HepG2 (cell line): ENCODE results near the gene C6orf62. TPM values are rescaled to one million over a fixed set of nuclear protein-coding genes. Genes with fewer than 3 reads are reported as not detected.

Experiments used
- BORCS8-MEF2B ChIP-seq: sonication (generic); formaldehyde crosslinking; IDR thresholded peaks from 2 replicates; pipeline ENCODE4 v1.8.0; 2022; ENCODE audit warnings: mild to moderate bottlenecking, missing genetic modification reagents
- GLI4 ChIP-seq: sonication (generic); formaldehyde crosslinking; IDR thresholded peaks from 2 replicates; pipeline ENCODE4 v1.5.1; 2020; ENCODE audit warnings: missing genetic modification reagents, mild to moderate bottlenecking, moderate library complexity, borderline replicate concordance
- NR3C1 ChIP-seq: sonication (generic); formaldehyde crosslinking; IDR thresholded peaks from 2 replicates; pipeline ENCODE4 v1.4.0; 2020; ENCODE audit warnings: missing genetic modification reagents
- PHF20 ChIP-seq: sonication (generic); formaldehyde crosslinking; IDR thresholded peaks from 2 replicates; pipeline ENCODE4 v1.5.0; 2020; ENCODE audit warnings: mild to moderate bottlenecking, missing genetic modification reagents
- RXRA ChIP-seq: sonication (generic); formaldehyde crosslinking; IDR thresholded peaks from 2 replicates; pipeline ENCODE4 v1.5.1; 2020; ENCODE audit warnings: missing genetic modification reagents
- U2AF1 ChIP-seq: fragments of 200-400 bp; formaldehyde crosslinking; optimal IDR thresholded peaks from 2 replicates; pipeline ENCODE3; 2017; ENCODE audit warnings: mild to moderate bottlenecking, low read depth, low read length
- YEATS4 ChIP-seq: sonication (generic); formaldehyde crosslinking; IDR thresholded peaks from 2 replicates; pipeline ENCODE4 v1.4.0; 2020; ENCODE audit warnings: missing genetic modification reagents, borderline replicate concordance
- ZFAT ChIP-seq: sonication (generic); formaldehyde crosslinking; conservative IDR thresholded peaks from 2 replicates; pipeline ENCODE4 v1.8.1; 2023; ENCODE audit warnings: missing genetic modification reagents, inconsistent platforms
- ZFP1 ChIP-seq: IDR thresholded peaks from 2 replicates; pipeline ENCODE4 v1.6.1; 2016
- ZKSCAN5 ChIP-seq: sonication (generic); formaldehyde crosslinking; IDR thresholded peaks from 2 replicates; pipeline ENCODE4 v1.5.1; 2020; ENCODE audit warnings: mild to moderate bottlenecking, missing genetic modification reagents
- ZKSCAN8 ChIP-seq: IDR thresholded peaks from 2 replicates; pipeline ENCODE4 v1.6.1; 2016; ENCODE audit warnings: borderline replicate concordance, missing genetic modification reagents, missing compliant biosample characterization
- ZNF333 ChIP-seq: sonication (generic); formaldehyde crosslinking; IDR thresholded peaks from 2 replicates; pipeline ENCODE4 v1.4.0; 2020; ENCODE audit warnings: mild to moderate bottlenecking, missing genetic modification reagents, borderline replicate concordance
- polyA plus RNA-seq, 8 experiments: library from polyadenylated mRNA; depleted of rRNA in 3 of 8; stranded (reverse) in 7 of 8; unstranded in 1 of 8; fragments of >200 nt; fragmentation: Illumina TruSeq in 4 of 8; extraction: Trizol in 4 of 8; gene quantifications; 2 replicates each; pipeline versions ENCODE4 v1.2.1 to v1.2.3, GENCODE V29; 2011 to 2016; ENCODE audit warnings: low read depth in 4 of 8, missing spikeins in 1 of 8, mixed read lengths in 1 of 8; ENCODE audit not compliant: insufficient read depth in 1 of 8
- total RNA-seq, 5 experiments: library from RNA; depleted of rRNA; stranded (reverse); fragments of >200 nt; fragmentation: Illumina TruSeq; extraction: Trizol; gene quantifications; 2 replicates each; pipeline ENCODE4 v1.2.3, GENCODE V29; 2016; ENCODE audit warnings: low read depth in 1 of 5
- TF ChIP-seq, protein P1 (sequence below): sonication (generic); formaldehyde crosslinking; IDR thresholded peaks from 2 replicates; pipeline ENCODE4 v1.5.1; 2020; ENCODE audit warnings: missing genetic modification reagents, mild to moderate bottlenecking, borderline replicate concordance
- TF ChIP-seq, protein P2 (sequence below): sonication (generic); formaldehyde crosslinking; IDR thresholded peaks from 2 replicates; pipeline ENCODE4 v1.5.1; 2020; ENCODE audit warnings: missing genetic modification reagents, mild to moderate bottlenecking, borderline replicate concordance
- TF ChIP-seq, protein P3 (sequence below): sonication (generic); formaldehyde crosslinking; IDR thresholded peaks from 2 replicates; pipeline ENCODE4 v1.8.1; 2023; ENCODE audit warnings: mild to moderate bottlenecking, inconsistent platforms, moderate library complexity, missing genetic modification reagents, borderline replicate concordance

C6orf62 gene
- total and polyA plus RNA-seq, 2 of the 13 experiments (the other 11 are each of a cell fraction or from before 2014, with no cell fraction given): 54.8 to 90.4 TPM

DNA sequence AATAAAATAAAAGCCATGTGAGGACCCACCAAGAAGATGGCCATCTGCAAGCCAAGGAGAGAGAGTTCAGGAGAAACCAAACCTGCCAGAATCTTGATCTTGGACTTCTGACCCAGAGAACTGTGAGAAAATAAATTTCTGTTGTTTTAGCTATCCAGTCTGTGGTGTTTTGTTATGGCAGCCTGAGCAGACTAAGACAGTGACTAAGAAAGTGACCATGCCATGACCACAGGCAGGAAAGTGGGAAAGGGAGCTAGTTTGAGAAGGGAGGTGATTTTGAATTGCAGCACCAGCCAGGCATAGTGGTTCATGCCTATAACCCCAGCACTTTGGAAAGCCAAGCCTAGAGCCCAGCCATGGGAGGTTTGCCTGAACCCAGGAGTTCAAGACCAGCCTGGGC lies 21.9 kb upstream of the C6orf62 start (continued):
- TF ChIP-seq U2AF1: no peak
- TF ChIP-seq RXRA (CRISPR knock-in tag): no peak
- TF ChIP-seq, protein P1, sequence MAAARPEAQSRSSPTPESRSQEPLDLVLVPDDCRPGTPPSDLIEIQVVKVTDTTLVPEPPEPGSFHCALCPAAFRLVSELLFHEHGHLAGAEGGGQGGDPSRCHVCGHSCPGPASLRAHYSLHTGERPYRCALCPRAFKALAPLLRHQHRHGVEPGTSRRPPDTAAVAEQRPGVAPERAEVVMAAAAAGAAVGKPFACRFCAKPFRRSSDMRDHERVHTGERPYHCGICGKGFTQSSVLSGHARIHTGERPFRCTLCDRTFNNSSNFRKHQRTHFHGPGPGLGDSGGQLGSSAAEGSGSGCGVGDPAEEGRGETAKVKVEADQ (CRISPR knock-in tag): no peak
- TF ChIP-seq PHF20 (CRISPR knock-in tag): no peak
- TF ChIP-seq YEATS4: no peak
- no peak for TF ChIP-seq GLI4 (CRISPR knock-in tag)
- TF ChIP-seq, protein P2, sequence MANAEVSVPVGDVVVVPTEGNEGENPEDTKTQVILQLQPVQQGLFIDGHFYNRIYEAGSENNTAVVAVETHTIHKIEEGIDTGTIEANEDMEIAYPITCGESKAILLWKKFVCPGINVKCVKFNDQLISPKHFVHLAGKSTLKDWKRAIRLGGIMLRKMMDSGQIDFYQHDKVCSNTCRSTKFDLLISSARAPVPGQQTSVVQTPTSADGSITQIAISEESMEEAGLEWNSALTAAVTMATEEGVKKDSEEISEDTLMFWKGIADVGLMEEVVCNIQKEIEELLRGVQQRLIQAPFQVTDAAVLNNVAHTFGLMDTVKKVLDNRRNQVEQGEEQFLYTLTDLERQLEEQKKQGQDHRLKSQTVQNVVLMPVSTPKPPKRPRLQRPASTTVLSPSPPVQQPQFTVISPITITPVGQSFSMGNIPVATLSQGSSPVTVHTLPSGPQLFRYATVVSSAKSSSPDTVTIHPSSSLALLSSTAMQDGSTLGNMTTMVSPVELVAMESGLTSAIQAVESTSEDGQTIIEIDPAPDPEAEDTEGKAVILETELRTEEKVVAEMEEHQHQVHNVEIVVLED (CRISPR knock-in tag): no peak
- TF ChIP-seq ZFP1 (CRISPR knock-in tag): no peak
- no peak for TF ChIP-seq ZKSCAN5
- TF ChIP-seq BORCS8-MEF2B: no peak
- no peak for TF ChIP-seq ZKSCAN8 (CRISPR knock-in tag)
- TF ChIP-seq ZNF333 (CRISPR knock-in tag): no peak
- TF ChIP-seq, protein P3, sequence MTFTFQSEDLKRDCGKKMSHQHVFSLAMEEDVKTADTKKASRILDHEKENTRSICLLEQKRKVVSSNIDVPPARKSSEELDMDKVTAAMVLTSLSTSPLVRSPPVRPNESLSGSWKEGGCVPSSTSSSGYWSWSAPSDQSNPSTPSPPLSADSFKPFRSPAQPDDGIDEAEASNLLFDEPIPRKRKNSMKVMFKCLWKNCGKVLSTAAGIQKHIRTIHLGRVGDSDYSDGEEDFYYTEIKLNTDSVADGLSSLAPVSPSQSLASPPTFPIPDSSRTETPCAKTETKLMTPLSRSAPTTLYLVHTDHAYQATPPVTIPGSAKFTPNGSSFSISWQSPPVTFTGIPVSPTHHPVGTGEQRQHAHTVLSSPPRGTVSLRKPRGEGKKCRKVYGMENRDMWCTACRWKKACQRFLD (CRISPR knock-in tag): no peak
- no peak for TF ChIP-seq ZFAT (CRISPR knock-in tag)
- TF ChIP-seq NR3C1 (CRISPR knock-in tag): no peak
